ENCODE results near the gene GRIN1. TPM values are rescaled to one million over a fixed set of nuclear protein-coding genes. Genes with fewer than 3 reads are reported as not detected.

Gene GRIN1
- total RNA-seq, 1 donor from 2014 or later: not detected

DNA sequence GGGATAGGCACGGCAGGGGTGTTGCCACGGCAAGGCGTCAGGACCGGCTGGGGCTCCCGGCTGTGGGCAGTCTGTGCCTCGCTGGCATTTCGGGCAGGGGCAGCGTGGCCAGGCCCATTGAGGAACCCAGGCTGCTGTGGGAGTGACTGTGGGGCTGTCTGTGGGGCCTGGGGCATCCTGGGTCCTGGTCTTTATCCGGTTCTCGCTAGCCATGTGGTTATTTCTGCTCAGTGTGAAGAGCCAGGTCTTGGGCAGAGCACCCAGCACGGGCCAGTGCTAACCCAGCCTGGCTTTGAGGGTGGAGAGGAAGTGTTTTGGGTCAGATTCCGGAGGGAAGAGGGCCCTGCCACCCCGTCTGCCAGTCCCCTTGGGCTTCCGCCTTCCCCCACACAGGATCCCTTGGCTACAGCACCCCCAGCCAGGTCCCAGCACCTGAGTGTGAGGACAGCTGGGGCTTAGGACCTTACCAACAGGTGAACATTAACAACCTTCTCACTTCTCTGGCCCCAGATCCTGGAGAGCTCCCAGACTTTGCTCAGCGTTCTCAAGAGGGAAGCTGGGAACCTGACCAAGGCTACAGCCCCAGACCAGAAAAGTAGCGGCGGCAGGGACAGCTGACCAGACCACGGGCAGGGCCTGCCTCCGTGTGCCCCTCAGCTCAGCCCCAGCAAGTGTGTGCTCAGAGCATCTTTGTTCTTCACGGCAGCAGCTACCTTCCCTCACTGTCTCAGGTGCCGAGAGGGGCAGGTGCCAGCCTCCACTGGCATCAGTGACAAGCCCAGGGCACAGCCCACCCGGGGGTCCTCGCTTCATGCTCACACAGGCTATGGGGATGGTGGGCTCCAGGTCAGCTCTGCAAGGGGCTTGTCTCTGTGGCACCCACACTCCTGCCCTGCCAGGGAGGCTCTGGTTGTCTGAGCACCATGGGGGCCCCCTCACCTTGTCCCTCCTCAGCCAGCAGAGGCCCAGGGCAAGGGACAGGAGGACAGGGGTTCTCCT lies 50.6 kb downstream of the GRIN1 start:
- no peak for DNase-seq (ENCODE audit: extremely low read depth, low read depth, low spot score)

DNA sequence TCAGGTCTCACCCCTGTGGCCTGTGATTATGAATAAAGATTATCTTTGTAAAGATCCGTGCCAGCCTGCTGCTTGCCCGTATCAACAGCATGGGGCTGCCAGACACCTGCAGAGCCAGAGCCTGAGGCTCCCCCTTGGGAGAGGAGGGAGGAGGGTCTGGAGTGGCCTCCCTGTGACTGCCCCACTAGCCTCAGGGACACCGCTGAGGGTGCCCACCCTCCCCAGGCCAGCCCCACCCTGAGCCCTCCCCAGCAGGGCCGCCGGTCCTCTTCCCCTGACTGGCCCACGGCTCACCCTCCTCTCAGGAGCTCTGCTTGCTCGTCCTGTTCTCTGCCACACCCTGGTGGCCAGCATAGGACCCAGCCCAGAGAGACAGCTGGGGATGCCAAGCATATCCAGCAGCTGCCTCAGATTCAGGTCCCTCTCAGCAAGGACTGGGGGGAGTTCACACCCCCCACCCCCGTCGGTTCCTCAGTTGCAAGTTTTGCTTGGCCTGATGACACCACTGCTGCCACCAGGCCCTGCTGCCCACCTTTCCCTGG lies 51.4 kb downstream of the GRIN1 start:
- no peak for DNase-seq (ENCODE audit: extremely low read depth, low read depth, low spot score)

DNA sequence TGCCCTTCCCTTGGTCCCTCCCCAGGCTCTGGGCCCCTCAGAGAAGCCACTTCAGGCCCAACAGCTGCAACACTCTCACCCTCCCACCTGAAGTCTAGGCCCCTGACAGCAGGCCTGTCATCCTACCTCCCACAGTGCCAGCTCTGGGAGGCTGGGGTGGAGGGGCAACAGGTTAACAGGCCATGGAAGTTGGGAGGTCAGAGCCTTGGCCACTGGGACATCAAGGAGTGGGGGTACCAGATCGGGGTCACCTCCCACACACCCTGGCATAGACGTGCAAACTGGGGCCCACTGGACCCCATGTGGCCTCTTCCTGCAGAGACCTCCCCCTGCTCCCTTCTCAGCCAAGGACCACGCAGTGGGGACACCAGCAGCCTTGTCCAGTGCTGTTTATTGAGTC lies 52.3 kb downstream of the GRIN1 start:
- no peak for DNase-seq (ENCODE audit: extremely low read depth, low read depth, low spot score)

DNA sequence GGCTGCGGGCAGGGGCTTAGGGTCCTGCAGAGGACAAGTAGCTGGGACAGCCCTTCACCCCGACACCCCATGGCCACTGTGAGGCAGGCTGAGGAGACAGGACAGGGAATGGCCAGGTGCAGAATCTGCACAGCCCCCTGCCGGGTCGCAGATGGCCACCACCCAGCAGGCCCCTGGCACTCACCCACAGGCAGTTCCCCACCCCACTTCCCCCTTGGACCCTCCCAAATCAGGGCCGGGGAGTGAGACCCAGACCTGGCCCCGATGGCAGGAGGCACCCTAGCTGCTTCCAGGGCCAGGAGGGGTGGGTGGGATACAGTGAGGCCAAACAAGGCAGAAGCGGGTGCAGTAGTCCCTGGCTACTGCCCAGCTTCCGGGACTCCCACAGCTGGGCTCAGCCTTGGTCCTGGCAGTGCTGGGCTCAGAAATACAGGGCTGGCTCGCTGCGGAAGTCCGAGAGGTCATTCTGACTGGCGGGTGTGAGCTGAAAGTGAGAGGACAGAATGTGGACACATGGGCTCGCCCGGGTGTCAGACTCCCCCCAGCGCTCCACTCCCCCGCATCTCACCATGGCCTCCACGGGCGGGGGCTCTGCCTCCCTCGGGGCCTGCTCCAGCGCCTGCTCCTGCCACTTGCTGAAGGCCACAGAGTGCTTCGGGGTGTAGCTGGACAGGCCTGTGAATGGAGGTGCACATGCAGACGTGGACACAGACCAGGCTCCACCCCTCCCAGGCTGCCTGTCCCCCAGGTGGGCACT lies 52.9 kb downstream of the GRIN1 start:
- DNase-seq (ENCODE audit: extremely low read depth, low read depth, low spot score): no peak

DNA sequence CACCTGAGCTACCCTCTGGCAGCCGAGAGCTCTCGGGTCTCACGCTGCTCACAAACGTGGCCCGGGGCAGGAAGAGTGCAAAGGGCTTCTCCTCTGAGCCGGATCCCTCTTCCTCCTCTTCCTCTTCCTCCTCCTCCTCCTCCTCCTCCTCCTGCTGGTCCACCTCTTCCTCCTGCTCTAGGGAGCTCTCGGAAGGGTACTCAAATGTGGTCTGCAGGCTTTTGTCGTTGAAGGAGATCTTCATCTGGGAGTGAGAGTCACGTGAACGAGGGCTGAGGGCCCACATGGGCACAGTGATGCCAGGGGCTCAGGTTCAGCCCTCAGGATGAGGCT lies 53.5 kb downstream of the GRIN1 start:
- DNase-seq (ENCODE audit: extremely low read depth, low read depth, low spot score): no peak

DNA sequence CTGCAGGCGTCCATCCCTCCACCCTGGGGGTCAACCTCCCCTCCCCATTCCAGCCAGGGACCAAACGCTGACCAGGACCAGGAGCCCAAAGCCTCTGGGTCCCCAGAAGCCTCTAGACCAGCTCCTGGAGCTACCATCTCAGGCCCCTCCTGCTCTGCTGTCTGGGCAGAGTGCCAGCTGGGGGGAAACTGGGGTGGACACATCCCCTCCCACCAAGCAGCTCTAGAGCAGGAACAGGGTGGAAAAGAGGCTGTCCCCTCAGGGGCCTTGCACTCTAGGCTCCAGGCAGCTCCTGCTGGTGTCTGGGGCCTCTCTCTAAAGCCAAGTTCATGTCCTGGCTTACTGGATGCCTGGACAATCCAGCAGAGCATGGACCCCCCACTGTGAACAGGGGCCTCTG lies 53.9 kb downstream of the GRIN1 start:
- no peak for DNase-seq (ENCODE audit: extremely low read depth, low read depth, low spot score)

DNA sequence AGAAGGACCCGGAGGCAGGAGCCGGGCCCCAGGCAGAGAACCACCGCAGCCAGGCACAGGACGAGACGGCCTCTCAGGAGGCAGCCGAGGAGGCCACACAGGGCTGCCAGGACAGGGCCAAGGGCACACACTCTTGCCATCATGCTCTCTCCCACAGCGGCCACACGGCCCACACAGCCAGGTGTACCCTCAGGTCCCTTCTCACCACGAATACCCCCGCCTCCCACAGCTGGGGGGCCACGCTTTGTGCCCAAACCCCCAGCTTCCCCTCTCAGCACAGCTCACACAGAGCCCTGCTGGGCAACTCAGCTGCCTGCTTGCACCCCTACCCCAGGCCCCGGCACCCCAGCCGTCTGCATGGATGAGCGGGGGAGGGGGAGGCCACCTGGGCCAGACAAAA lies 54.8 kb downstream of the GRIN1 start:
- DNase-seq (ENCODE audit: extremely low read depth, low read depth, low spot score): no peak

DNA sequence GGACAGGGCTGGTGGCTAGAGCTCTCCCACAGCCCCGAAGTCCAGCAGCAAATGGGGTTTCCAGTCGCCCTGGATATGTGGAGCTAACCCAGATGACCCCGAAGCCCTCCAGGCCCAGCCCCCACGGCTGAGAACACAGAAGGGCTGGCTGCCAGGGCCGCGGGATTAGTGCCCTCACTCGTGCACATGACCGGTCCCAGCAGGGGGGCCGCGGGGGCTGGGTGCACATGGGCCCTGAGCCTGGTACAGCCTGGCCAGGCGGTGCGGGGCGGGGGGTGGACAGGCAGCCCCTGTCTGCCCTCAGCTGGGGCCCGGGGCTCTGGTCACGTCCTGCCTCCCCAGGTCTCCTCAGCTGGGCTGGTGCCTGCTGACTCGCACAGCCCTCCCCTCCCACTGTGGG lies 55.4 kb downstream of the GRIN1 start:
- DNase-seq (ENCODE audit: extremely low read depth, low read depth, low spot score): no peak

DNA sequence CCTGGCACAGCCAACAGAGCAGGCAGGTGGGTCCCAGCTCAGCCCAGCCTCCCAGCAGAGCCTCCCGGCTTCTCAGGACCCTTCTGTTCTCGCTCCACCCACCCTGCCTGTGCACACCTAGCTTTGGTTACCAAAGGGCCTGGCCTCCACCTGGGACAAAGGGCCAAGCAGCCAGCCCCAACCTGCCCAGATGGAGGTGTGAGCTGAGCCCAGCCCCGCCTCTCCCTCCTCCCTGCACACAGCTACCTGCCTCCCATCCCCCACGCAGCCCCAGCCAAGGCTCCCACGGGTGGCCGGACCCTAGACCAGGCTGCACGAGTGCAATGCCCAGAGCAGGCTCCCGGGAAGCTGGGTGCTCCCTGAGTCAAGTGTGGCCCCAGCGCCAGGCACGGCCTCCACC lies 56.0 kb downstream of the GRIN1 start:
- no peak for DNase-seq (ENCODE audit: extremely low read depth, low read depth, low spot score)

DNA sequence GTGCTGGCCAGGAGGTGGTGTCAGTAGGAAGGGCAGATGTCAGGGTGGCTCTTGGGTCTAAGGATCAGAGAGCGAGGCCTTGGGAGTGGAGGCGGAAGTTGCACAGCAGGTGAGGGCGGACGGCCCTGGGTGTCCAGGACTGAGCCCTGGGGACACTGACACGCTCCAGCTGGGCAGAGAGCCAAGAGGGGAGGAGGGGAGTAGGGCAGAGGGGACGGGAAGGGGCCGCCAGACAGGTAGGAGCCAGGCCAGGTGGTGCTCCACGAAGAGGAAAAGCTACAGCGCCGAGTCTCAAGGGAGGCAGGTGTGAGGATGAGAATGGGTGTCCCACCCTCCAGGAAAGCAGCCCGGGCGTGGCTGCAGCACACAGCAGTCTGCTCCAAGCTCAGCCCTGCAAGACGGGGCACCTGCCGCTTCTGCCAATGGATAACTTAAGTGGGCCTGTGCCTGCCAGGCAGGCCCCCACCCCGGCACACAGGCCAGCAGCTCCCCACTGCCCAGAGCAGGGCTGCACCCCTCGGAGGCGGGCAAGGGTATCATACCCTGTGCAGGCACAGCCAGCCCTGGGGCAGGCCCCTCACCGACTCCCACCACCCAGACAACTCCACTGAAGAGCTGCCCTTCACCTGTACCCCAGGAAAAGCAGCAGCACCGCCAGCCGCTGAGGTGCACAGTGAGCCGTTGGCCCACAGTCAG lies 56.7 kb downstream of the GRIN1 start:
- DNase-seq (ENCODE audit: extremely low read depth, low read depth, low spot score): no peak

DNA sequence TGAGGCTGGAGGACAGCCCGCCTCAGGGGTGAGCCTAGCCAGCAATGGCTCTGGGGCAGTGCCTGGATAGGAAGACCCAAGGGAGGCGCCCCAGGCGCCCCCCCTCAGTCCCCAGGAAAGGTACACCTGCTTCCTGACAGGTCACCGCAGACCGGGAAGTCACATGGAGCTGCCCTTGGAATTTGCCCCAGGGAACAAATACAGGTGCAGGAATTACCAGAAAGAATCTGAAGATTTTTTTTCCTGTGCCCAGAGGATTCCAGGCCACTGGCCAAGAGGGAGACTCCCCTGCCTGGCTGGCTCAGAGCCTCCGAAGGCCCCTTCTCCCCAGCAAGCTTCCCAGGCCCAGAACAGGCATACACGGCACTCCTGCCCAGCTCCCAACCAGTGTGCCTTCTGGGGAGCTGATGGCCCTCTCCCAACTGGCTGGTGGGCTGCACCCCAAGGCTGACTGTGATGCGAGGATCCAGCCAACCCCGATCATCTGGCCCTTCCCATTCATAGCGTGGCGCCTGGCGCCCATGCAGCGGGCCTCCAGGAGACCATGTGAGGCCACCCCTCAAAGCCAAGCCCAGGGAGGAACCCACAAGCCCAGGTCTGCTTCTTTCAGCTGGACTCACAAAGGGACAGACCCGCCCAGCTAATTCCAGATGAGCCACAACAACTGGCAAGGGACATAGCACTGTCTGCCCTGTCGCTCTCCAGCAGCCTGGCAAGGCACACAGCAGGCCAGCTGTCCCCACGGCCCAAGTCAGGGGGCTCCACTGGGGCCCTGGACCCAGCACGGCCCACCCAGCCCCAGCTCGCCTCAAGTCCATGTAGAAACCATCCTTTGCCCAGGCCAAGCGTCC lies 59.3 kb downstream of the GRIN1 start:
- DNase-seq (ENCODE audit: extremely low read depth, low read depth, low spot score): no peak

DNA sequence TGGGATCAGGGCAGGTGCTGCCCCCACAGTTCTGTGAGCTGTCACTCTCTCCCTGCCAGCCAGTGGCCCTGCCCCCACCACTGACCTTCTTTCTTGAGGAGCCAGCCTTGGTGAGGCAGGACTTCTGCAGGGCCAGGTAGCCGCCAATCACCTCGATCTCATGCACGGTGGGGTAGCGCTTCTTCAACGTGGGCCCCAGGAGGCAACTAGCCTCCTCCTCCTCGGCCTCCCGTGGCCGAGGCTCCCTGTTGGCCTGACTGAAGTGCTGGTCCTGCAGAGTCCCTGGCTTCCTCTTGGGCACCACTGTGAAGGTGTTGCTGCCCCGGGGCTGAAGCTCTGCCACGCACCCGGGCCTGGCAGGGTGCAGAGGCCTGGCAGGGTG lies 59.9 kb downstream of the GRIN1 start:
- no peak for DNase-seq (ENCODE audit: extremely low read depth, low read depth, low spot score)

DNA sequence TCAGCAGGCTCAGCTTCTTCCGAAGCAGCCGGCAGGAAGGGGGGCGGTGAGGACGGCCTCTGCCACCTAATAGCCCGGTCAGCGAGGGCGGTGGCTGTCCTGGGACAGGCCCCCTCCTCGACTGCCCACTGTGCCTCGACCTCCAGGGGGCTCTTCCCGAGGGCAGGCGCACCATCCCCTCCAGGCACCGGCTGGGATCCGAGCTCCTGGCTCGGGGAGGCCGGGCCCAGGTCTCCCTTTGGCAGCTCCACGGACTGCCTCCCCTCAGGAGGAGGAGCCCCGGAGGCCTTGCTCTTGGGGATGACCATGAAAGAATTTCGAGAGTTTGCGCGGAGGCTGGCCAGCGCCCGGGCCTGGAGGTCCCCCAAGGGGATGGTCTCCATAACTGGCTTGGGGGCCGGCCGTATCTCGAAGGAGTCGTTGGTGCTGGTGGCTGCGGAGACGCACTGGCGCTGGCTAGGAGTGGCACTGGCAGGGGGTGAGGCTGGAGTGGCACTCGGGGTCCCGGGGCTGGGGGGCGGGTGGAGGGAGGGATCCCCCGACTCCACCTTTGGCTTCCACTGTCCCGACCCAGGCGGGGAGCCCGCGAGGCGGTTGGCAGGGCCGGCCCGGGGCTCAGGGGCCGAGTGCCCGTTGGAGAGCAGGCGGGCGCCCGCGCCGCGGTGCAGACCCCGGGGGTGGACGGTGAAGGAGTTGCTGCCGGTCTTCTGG lies 60.6 kb downstream of the GRIN1 start:
- DNase-seq (ENCODE audit: extremely low read depth, low read depth, low spot score): no peak

DNA sequence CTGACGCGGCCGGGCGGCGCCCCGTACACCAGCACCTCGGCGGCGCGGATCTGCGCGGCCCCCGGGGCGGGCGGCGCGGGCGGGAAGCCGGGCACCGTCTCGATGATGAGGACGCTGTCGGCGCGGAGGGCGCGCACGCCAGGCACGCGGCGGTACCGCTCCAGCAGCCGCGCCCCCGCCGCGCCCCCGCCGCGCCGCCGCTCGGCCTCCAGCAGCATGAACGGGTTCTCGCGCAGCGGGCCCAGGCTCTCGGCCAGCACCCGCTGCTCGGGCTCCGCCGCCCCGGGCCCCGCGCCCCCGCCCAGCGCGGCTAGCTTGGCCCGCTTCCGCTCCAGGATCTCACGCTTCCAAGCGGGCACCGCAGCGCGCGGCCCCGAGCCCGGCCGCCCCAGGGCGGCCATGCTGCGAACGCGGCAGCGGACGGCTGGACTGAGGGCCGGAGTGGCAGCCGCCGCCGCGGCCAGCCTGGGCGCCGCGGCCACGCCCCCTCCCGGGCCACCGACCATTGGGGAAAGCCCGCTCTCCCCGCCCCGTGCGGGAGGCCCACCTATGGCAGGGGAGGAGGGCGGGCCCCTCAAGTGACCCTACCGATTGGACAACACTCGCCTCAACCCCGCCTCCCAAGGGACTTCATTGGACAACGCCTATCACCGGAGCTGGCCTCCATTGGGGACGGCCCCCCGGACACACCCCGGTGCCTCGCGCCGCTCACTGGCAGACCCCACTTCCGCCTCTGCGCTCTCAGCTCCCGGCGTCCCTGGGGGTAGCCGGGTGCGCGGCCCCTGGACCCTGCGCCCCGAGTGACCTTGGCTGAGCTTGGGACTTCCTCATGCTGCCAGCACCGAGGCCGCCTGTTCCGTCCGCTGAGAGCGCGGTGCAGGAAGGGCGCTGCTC lies 61.6 kb downstream of the GRIN1 start, which contains the start of gene TPRN:
TPRN (minus strand) TSS at position 431 of the 894 bp plus-strand sequence; CDS start at position 401, 30 bp downstream.
- DNase-seq (ENCODE audit: extremely low read depth, low read depth, low spot score): peak; percentile 76

DNA sequence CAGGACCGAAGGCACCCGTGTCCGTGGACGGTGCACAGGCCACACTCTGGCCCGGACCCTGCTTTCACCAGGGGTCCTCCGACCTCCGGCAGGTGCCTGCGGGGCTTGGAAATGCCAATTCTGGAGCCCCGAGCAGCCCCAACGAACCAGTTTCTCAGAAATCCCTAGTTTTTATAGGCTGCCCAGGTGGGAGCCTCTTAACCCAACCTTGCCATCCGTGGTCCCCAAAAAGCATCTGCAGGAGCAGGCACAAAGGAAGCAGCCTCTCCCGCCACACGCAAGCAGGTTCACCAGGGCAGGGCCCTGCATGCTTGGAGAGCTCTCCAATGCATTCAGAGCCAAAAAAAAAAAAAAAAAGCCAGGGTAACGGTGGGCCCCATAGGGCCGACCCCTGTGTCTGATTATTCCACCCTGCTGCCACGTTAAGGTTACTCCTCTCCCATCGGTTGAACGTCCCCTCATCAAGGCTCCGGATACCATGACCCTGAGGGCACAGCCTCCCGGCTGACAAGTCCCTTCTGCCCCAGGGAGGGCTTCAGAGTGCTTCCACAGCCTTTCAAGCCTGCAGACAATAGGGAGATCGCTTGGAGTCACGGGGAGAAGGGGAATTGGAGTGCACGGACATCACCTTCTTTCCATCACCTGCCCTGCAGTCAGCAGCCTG lies 62.4 kb downstream of the GRIN1 start:
- DNase-seq (ENCODE audit: extremely low read depth, low read depth, low spot score): no peak

DNA sequence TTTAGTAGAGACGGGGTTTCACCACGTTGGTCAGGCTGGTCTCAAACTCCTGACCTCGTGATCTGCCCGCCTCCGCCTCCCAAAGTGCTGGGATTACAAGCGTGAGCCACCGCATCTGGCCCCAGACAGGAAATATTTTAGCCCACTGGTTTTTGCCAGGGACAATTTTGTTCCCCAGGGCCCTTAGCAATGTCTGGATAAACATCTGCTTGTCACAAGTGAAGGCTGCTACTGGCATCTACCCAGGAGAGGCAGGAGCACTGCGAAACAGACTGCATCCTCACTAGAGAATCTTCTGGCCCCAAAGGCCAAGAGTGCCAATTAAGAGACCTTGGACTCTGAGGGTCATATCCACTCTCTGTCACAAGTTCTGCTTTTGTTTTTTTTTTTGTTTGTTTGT lies 64.0 kb downstream of the GRIN1 start:
- DNase-seq (ENCODE audit: extremely low read depth, low read depth, low spot score): no peak

DNA sequence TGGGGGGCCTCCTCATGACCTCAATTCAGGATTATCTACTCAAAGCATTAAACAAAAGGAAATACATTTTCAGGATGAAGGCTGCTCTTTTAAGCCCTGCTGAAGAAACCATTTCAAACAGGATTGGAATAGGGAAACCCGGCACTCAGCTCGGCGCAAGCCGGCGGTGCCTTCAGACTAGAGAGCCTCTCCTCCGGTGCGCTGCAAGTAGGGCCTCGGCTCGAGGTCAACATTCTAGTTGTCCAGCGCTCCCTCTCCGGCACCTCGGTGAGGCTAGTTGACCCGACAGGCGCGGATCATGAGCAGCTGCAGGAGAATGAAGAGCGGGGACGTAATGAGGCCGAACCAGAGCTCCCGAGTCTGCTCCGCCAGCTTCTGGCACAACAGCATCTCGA lies 65.8 kb downstream of the GRIN1 start:
- no peak for DNase-seq (ENCODE audit: extremely low read depth, low read depth, low spot score)

All from glomerular endothelial cell (primary cell).